TTC549 (cell line): ENCODE results near the gene GALNT17.

Experiments
- FAIRE-seq: peaks from 2 replicates; lab custom pipeline; 2012; peaks lifted over from hg19 to GRCh38; lab: Jason Lieb, UNC

The GALNT17 gene

DNA sequence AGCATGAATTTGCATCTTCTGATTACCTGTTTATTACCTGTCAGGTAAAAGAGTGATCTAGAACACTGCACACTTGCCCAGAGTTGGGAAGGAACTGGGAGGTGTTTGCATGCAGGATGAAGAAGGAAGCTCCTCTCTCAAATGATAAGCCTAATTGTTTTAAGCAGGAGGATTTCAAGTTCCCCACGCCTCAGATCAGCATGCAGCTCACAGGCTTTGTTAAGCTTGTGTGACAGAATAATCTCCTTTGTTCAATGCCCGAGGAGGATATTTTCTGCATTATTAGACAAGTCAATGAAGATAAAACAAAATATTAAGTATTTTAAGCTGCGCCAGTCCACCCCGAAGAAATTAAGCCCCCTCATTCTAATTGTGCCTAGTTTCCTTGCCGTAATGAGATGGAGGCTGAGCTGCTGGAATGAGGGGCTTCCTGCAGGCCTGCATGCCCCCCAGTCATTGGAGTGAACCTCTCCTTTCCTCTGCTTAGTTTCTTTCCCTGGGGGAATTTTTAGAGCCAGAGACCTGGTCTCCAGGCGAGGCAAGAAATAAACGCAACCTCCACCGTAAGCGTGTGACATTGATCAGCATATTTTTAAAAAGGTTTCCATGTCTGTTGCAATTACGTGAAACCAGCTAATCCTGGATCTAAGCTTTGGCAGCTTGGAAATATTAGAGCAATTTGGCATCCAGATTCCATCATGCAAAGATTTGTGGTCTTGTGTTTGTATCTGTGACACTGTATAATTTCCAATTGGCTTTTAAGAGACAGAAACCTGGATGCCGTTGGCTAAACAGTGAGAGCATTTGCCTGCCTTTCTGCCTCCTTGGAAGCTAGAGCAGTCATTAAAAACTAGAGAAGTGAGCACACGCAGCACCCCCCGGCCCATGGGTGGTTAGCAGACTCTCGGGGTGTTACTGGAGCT, 376.0 kb downstream of the GALNT17 start:
- no peak for FAIRE-seq

DNA sequence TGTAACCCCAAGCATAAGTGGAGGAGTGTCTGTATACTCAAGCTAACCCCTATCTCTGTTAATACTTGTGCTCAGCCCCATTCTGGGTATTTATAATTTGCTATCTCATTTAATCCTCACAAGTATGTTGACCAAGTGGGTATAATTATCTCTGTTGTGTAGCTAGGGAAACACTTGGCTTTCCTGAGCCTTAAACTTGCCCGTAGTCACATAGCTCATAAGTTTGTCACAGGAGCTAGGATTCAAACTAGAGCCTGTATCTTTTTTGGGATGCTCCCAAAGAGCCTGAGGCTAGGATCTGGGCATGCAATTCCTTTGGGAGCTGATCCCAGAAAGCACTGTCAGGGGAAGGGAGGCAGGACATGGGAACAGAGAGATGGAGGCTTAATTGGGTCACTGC, 377.4 kb downstream of the GALNT17 start:
- FAIRE-seq = no peak

DNA sequence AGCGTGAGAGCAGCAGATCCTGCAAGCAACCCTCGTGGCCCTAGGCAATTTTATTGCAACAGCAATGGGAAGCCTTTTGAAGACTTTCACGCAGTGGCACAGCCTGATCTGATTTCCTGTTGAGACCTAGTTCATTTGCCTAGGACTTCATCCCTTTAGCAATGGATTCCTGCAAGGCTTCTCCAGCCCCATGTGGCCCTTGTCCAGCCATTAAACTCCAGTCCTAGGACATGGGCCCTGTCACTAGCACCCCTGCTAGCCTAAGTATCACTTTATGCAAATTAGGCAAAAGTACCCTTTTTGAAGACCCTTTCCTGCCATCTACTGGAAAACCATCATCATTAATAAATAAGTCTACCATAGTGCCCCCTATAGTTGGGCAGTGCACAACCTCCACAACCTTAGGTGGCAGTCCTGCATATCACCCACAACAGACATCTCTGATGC, 379.4 kb downstream of the GALNT17 start:
- FAIRE-seq = no peak

DNA sequence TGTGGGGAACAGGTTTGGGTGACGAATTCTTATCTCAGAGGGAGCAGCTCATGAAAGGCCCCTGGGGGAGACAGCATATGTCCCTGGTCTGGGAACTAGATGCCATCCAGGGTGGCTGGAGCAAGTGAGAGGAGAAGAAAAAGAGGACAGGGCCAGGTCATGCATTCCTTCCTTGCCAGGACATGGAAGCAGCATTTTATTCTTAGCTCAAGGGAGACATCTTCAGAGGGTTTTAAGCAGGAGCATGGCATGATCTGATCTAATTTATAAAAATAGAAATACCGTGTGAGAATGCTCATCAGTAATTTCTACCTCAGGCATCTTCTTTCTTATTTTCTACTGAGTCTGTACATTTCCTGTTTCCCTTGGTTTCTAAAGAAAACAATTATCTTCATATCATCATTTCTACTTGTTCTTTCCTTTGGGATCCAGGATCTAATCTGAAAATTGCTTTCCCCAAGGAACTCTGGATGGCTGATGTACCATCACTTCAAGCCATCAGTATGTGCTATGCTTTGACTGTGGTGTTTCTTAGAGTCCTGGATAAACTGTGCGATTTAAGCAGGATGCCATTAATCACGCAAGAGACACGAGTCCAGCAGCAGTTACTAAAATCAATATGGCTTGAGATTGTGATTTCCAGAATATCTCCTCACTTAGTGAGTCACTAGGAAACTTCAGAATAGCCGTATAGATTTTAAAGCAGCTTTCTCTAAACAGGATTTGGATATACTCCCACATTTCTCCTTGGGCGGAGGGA, 386.2 kb downstream of the GALNT17 start:
- FAIRE-seq = no peak

DNA sequence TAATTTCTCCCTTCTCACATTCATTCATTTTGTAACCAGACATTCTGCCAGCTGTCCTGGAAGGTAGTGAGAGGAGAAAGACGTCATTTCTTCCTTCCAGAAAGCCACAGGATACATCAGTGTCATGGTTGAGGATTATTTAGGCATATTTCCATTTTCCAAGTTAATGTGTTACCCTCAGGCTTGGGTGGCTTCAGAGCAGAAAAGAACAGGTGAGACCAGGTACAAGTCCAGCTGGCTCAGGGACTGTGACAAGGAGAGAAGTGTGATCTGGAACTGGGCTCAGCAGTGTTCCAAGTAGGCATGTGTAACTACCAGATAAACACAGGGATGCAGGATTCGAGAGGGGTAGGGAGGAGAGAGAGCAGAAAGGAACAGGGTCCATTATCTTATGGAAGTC, 386.9 kb downstream of the GALNT17 start:
- no peak for FAIRE-seq

DNA sequence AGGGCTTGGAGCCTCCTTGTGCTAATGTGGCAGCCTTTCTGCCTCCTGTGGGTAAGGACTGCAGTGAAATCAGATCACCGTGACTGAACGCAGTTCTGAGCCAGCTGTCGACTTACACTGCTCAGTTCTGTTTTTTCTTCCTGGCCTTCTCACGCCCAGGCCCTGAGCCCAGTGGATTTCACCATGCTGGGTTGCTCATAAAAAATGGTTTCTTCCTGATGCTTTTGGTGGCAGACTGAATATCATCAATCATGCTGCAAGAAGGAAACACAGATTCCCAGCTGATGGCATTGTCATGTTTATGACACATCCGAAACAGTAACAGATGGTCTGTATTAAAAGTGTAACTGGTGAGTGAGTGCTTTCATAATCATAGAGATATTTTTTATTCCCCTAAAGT, 389.6 kb downstream of the GALNT17 start:
- no peak for FAIRE-seq

DNA sequence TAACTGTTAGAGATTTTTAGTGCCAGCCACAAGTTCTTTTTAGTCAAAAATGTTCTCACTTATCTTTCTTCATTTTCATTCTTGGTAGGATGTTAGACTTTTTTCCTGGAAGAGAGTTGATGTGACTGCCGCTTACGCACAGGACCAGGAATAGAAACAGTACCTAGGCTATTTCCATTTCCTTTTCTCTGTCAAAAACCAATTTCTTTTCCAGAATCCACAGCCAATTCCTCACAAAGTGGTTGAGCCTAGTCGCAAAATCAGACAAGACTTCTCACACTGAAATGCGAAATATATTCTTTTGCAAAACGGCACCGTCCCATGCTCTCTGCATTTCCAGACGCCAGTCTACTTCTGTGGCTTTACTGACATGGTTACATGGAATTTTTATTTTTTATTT, 394.2 kb downstream of the GALNT17 start:
- no peak for FAIRE-seq

DNA sequence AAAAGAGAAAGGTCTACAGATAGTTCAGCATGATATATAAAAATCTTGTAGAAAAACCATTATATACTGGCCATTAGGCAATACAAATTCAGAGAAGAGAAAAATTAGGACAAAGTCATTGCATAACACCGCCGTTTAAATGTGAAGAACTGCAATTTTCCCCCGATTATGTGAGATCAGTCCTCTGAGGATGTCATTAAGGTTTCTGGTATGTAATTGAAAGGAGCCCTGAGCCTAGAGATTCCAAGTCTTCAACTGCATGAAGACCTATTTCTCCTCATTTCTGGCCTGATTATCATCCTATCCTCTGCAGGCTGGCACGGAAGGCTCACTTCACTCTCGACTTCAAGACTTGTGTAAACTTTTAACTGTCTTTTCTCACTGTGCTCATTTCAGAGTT, 395.3 kb downstream of the GALNT17 start:
- FAIRE-seq = no peak

DNA sequence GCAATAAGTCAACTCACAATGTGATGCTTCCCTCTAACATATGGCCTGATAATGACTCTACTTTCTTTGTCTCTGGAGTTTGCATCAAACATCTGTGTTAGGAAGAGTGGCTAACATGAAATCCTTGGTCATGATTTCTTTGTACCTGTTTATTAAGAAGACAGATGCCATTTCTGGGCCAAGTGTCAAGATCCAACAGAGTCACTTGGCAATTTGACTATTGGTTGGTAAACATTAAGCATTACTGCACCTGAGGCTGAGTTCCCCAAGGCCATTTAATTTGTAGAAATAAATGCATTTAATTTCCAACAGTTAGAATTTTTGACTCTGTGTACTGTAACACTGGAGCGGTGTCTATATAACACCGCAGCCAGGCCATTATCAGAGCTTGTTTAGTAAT, 403.7 kb downstream of the GALNT17 start:
- FAIRE-seq = no peak

DNA sequence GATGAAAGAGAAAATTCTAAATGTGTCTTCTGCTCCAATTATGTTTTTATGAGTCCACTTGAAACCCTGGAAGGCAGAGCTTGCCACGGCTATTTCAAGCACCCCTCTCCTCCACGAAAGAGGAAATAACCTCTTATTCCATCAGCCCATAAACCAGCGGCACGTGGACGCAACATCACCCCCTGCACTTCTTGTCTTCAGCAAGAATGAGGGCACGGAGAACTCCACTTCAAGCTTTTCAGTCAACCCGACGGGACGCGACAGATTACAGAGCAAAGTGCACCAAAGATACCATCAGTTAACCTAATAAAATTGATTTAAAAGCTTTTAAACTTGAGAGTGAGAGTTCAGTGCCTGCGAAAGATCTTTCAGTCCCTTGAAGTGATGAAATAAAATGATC, 406.3 kb downstream of the GALNT17 start:
- FAIRE-seq = no peak

DNA sequence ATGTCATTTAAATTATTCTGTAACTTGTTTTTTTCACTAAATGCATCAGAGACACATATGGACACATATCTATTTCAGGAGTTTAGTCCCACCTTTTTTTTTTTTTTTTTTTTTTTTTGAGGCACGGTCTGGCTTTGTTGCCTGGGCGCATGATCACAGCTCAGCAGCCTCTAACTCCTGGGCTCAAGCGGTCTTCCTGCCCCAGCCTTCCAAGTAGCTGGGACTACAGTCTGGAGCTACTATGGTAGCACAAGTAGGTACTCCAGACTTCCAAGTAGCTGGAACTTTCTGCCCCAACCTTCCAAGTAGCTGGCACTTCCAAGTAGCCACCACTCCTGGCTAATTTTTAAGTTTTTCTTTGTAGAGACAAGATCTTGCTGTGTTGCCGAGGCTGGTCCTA, 407.7 kb downstream of the GALNT17 start:
- FAIRE-seq = no peak

DNA sequence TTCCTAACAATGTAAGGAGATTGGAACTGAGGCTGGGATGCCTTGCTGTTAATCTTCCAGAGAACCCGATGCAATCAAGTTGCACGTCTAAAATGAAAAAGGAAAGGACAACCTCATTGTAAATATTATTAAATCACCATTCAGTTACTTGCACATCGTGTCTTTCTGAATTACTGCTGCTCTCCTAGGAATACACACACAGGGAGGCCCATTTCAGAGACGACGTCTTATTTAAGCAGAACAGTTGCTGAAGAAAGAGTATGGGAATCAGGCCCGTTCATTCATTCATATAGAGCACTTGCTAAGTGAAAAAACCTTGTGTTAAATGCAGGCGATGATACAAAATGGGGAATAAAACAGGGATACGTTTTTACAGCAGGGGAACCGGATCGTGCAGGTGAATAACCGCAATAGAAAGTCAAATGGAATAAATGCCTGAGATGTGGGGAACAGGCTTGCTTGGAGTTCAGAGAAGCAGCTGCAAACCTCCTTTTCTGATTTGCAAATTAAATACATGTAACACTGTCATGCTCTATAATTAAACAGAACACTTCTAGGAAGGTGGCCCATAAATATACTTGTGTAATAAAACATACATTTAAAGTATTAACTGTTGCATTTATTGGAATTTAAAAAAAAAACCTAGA, 409.9 kb downstream of the GALNT17 start:
- FAIRE-seq = no peak

DNA sequence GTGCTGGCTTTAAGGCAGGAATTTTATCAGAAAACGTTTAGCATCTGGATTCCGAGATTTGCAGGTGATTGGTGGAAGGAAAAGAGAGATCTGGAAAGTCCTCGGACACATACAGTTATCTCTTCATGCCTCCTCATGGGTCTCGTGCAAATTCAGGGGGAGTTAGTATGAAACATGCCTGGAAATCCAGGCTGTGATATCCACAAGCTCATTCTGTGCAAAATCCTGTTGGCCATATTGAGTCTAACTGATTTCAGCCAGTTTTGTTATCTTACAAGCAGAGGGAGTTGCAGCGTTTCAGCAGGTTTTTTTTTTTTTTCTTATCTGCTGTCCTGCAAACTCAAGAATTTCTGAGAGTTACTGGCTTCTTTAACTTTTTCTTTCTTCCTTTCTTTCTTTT, 411.5 kb downstream of the GALNT17 start:
- FAIRE-seq = no peak

DNA sequence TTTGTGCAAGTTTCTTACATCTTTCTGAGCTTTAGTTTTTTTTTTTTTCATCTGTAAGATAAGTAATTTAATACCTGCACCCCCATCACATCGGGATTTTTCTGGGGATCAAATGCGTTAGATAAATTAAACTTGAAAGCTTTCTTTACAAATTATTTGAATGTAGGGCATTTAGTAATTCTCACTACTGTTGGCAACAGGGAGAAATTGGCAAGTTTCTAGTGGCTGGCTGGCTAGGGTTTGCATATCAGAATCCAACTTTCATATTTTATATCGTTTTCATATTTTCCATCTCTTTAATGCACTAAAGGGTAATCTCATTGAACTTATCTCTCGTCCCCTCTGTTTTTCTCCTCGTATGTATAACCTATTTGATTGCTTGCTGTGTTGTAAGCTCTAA, 412.9 kb downstream of the GALNT17 start:
- no peak for FAIRE-seq

DNA sequence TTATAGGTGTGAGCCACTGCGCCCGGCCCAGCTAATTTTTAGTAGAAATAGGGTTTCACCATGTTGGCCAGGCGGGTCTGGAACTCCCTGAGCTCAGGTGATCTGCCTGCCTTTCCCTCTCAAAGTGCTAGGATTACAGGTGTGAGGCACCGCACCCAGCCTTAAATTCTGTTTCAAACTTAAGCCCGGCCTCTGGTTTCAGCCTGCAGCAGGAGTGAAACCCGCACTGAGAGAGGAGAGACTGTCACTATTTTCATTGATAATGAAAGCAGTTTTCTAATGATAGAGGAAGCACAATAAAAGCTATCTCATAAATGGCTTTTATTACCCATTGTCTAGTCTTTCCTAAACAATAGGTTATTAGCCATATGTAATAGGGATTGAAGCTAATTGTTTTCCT, 415.5 kb downstream of the GALNT17 start:
- no peak for FAIRE-seq

DNA sequence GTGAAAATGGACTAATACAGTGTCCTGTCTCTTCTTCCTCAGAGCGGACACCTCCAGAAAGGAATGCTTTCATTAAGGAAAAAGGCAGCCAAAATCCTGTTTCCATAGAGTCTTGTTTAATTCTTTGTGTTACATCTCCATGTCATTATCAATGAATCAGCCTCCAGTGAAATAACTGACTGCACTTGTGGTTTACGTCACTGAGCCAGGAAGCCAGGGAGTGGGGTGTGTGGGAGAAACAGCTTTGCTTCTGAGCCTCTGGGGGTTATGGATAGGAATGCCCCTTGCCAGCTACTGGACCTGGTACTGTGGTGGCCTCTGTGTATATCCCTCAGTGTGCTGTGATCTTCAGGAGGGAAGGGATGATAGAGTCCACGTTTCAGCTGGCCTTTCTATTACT, 416.8 kb downstream of the GALNT17 start:
- FAIRE-seq = no peak

DNA sequence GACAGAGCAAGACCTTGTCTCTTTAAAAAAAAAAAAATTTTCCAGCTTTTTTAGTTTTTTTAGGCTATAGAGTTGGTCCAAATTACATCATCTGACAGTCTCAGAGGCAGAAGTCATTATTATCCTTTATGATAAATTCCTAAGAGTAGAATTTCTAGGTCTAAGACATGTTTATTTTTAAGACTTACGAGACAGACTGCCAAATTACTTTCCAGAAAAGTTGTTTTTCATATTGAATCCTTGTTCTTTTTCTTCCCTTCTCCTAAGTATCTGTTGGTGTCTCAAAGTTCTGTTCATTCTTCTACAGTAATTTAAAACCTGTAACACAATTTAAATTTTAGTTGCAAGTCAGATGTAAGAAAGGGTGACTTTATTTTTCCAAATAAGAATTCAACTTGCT, 421.4 kb downstream of the GALNT17 start:
- FAIRE-seq = no peak

DNA sequence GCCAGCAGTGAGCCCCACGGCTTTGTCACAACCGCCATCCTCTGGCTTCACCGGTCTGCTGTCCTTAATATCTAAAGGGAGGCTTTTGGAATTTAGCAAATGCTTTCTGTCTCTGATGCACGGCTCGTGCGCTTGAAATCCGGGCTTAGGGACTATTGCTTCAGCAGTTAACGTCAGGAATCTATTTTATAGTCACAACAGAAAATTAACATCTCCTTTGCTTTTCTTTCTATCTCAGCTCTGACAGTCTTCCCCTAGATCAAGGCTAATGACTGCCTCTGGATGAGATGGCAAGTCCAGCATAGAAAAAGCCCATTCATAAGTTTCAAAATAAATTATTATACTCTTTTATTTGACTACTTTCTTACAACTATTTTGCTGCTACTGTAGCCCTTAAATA, 423.8 kb downstream of the GALNT17 start:
- FAIRE-seq = no peak

DNA sequence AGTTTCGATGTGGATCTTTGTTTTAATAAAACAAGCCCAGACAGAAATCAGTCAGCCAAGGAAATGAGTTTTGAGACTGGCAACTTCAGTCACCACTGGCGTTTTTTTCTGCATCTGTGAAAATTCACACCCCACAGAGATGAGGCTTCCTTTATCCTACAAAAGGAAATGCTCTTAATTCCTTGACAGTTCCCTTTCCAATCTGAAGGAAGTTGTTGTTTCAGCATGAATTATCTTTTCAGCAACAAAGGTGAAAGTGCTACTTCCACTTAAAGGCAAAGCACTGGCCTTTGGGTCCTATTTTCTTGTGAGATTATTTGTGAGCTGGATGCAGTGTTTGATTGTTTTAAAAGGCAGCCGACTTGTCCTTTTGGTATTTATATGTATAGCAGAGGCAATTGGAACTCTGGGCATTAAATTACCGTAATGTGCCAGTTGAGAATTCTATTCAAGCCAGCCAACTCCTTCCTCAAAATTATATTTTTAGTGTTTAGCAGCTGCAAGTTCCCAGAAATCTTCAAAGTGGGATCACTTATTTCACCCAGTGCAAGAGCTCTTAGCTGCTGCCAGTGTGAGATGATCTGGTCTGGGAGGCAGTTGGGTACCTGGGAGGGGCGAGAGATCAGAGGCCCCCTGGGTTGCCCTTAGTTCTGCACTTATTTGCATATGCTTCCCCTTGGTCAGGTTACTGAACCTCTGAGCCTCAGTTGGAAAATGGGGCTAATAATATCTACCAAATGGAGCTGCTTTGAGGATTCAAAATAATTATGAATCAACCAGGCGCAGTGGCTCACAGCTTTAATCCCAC, 427.1 kb downstream of the GALNT17 start:
- no peak for FAIRE-seq

DNA sequence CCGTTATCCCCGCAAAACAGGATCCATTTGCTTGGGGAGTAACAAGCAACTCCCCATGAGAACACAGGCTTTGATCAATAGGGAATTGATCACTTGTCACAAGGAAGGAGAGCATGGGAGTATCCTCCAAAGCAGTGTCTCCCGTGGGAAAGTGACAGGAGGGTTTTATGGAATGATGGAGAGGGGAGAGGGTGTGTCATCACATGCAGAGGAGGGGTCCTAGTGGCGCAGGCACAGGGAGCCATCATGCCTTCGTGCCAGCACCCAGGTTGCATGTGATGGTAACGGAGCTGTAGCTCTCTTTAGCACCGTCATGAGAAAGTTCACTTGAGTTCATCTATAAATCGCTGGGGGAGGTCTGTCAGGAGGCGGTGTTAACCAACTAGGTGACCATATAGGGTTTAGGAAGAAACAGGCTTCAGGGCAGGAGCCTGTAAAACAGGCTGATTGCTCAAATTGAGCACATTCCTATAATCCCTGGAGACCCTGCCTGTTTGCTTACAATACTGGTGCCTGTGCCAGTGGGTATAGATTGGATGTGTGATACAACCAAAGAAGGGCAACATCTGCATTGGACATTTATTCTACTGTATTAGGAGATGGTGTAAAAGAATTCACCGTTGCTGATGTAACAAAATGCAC, 428.5 kb downstream of the GALNT17 start:
- FAIRE-seq = no peak

DNA sequence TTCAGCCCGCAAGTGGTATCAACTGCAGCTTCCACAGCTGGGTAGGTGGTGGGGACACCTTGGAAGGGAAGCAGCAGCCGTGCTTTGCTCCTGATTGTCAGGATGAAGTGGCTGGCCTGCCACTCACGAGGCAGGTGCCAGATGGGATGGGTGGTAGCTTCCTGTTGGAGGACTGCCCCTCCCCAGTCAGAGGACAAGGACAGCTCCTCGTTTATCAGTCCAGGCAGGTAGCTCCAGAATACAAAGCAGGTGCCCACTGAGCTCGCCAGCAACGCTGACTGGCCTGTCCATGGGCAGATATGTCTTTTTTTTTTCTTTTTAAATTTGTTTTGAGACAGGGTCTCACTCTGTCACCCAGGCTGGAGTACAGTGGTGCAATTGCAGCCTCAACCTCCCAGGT, 431.3 kb downstream of the GALNT17 start:
- no peak for FAIRE-seq

DNA sequence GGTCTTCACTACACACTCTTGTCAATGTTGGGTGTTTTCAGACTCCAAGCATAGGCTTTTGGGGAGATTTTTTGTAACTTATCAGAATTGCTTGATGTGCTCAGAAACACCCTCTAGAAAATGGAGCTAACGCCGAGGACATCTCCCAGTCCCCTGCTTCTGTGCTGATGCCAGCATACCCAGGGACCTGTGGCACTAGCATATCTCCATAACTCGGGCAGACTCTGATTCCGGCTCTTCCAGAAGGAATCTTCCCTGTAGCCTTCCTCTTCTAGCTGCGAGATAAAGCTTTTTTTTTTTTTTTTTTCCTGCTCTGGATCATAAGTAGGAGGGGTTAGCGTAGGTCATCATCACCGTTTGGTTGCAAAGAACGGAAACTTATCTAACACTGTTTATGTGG, 434.4 kb downstream of the GALNT17 start:
- no peak for FAIRE-seq
